H9 (cell line): ENCODE data around the gene LEO1. TPM values are rescaled to one million over a fixed set of nuclear protein-coding genes. Genes with fewer than 3 reads are reported as not detected.

ENCODE experiments used
- DNase-seq: peaks from one replicate; pipeline ENCODE4 v3.0.0-alpha.2; 2017
- H2AFZ ChIP-seq: one replicate; pipeline ENCODE4 v1.6.1; 2013; ENCODE audit warnings: mild to moderate bottlenecking, low read length, control low read depth, moderate library complexity
- H2AK5ac ChIP-seq: 2 replicates; pipeline ENCODE4 v1.6.1; 2013; ENCODE audit warnings: low read length, control low read depth, mixed read lengths; ENCODE audit not compliant: insufficient read length
- H2BK120ac ChIP-seq: one replicate; pipeline ENCODE4 v1.6.1; 2013; ENCODE audit warnings: low read depth, mild to moderate bottlenecking, low read length, control low read depth, inconsistent platforms; ENCODE audit not compliant: poor library complexity, severe bottlenecking
- H2BK12ac ChIP-seq: 2 replicates; pipeline ENCODE4 v1.6.1; 2013; ENCODE audit warnings: low read length, control low read depth, mixed read lengths, low read depth; ENCODE audit not compliant: insufficient read length
- H2BK15ac ChIP-seq: 2 replicates; pipeline ENCODE4 v1.6.1; 2013; ENCODE audit warnings: low read depth, low read length, control low read depth
- H2BK20ac ChIP-seq: one replicate; pipeline ENCODE4 v1.6.1; 2013; ENCODE audit warnings: low read depth, mild to moderate bottlenecking, low read length, control low read depth, inconsistent platforms; ENCODE audit not compliant: poor library complexity, severe bottlenecking
- H2BK5ac ChIP-seq: 2 replicates; pipeline ENCODE4 v1.6.1; 2013; ENCODE audit warnings: low read length, control low read depth, mixed read lengths; ENCODE audit not compliant: insufficient read length
- H3K14ac ChIP-seq: 2 replicates; pipeline ENCODE4 v1.6.1; 2013; ENCODE audit warnings: low read length, control low read depth; ENCODE audit not compliant: insufficient read depth
- H3K18ac ChIP-seq: 2 replicates; pipeline ENCODE4 v1.6.1; 2013; ENCODE audit warnings: low read depth, mild to moderate bottlenecking, mixed read lengths, low read length, control low read depth; ENCODE audit not compliant: insufficient read length
- H3K23ac ChIP-seq: 2 replicates; pipeline ENCODE4 v1.6.1; 2013; ENCODE audit warnings: low read length, control low read depth, mixed read lengths, low read depth; ENCODE audit not compliant: insufficient read length
- H3K23me2 ChIP-seq: 2 replicates; pipeline ENCODE4 v1.6.1; 2013; ENCODE audit warnings: low read depth, mild to moderate bottlenecking, mixed read lengths, low read length, control low read depth; ENCODE audit not compliant: insufficient read length, poor library complexity, severe bottlenecking
- H3K27ac ChIP-seq: 2 replicates; pipeline ENCODE4 v1.5.1; 2013; ENCODE audit warnings: low read length, control low read depth, mixed read lengths, low read depth; ENCODE audit not compliant: insufficient read length
- H3K27me3 ChIP-seq: 2 replicates; pipeline ENCODE4 v1.6.1; 2013; ENCODE audit warnings: low read length, control low read depth, inconsistent platforms; ENCODE audit not compliant: insufficient read depth
- H3K4ac ChIP-seq: 2 replicates; pipeline ENCODE4 v1.6.1; 2013; ENCODE audit warnings: low read depth, mild to moderate bottlenecking, control low read depth, inconsistent platforms, low read length, moderate library complexity
- H3K4me1 ChIP-seq: 2 replicates; pipeline ENCODE4 v1.6.1; 2013; ENCODE audit warnings: low read length, control low read depth, inconsistent platforms; ENCODE audit not compliant: insufficient read depth
- H3K4me2 ChIP-seq: 2 replicates; pipeline ENCODE4 v1.6.1; 2013; ENCODE audit warnings: low read length, control low read depth, mixed read lengths; ENCODE audit not compliant: insufficient read length, insufficient read depth
- H3K56ac ChIP-seq: 2 replicates; pipeline ENCODE4 v1.6.1; 2013; ENCODE audit warnings: low read depth, mild to moderate bottlenecking, mixed read lengths, low read length, control low read depth; ENCODE audit not compliant: insufficient read length
- H3K79me1 ChIP-seq: 2 replicates; pipeline ENCODE4 v1.6.1; 2013; ENCODE audit warnings: low read depth, mild to moderate bottlenecking, moderate library complexity, low read length, control low read depth, inconsistent platforms; ENCODE audit not compliant: insufficient read depth, poor library complexity, severe bottlenecking
- H3K79me2 ChIP-seq: 2 replicates; pipeline ENCODE4 v1.6.1; 2013; ENCODE audit warnings: low read length, control low read depth, inconsistent platforms; ENCODE audit not compliant: insufficient read depth
- H3K9ac ChIP-seq: 2 replicates; pipeline ENCODE4 v1.6.1; 2013; ENCODE audit warnings: low read length, control low read depth, mixed read lengths; ENCODE audit not compliant: insufficient read length; ENCODE audit errors: extremely low read depth
- H3K9me3 ChIP-seq: one replicate; pipeline ENCODE4 v1.6.1; 2013; ENCODE audit warnings: low read depth, low read length, inconsistent platforms; ENCODE audit not compliant: control insufficient read depth
- H3T11ph ChIP-seq: one replicate; pipeline ENCODE4 v1.6.1; 2013; ENCODE audit warnings: mild to moderate bottlenecking, low read length, control low read depth, inconsistent platforms
- H4K20me1 ChIP-seq: one replicate; pipeline ENCODE4 v1.6.1; 2013; ENCODE audit not compliant: control insufficient read depth, insufficient read length, insufficient read depth
- H4K5ac ChIP-seq: 2 replicates; pipeline ENCODE4 v1.6.1; 2013; ENCODE audit warnings: low read depth, mild to moderate bottlenecking, mixed read lengths, low read length, control low read depth; ENCODE audit not compliant: insufficient read length
- H4K8ac ChIP-seq: replicated peaks from 2 replicates; pipeline ENCODE4 v1.6.1; 2013; ENCODE audit warnings: low read length, control low read depth, mixed read lengths, low read depth; ENCODE audit not compliant: insufficient read length
- H4K91ac ChIP-seq: 2 replicates; pipeline ENCODE4 v1.6.1; 2013; ENCODE audit warnings: low read depth, mild to moderate bottlenecking, moderate library complexity, mixed read lengths, low read length, control low read depth; ENCODE audit not compliant: insufficient read length
- H3K27ac Mint-ChIP-seq, 3 experiments: 2 replicates in 2 of 3; 3 replicates in 1 of 3; pipeline ENCODE4 v1.8.0; 2020 to 2021; ENCODE audit warnings: mixed read lengths in 3 of 3, mild to moderate bottlenecking in 1 of 3, moderate library complexity in 1 of 3
- H3K27me3 Mint-ChIP-seq: 2 replicates; pipeline ENCODE4 v1.8.0; 2021; ENCODE audit warnings: low read depth, mild to moderate bottlenecking, moderate library complexity, mixed read lengths
- H3K36me3 Mint-ChIP-seq, 3 experiments: 2 replicates in 2 of 3; 3 replicates in 1 of 3; pipeline ENCODE4 v1.8.0; 2020 to 2021; ENCODE audit warnings: low read depth in 3 of 3, mixed read lengths in 3 of 3; ENCODE audit not compliant: insufficient read depth in 1 of 3
- H3K4me1 Mint-ChIP-seq, 2 experiments: 2 replicates each; pipeline ENCODE4 v1.8.0; 2020; ENCODE audit warnings: mixed read lengths in 2 of 2
- H3K4me3 Mint-ChIP-seq, 2 experiments: 2 replicates in 1 of 2; 3 replicates in 1 of 2; pipeline ENCODE4 v1.8.0; 2020 to 2021; ENCODE audit warnings: mild to moderate bottlenecking in 2 of 2, mixed read lengths in 2 of 2, moderate library complexity in 1 of 2
- H3K9me3 Mint-ChIP-seq, 2 experiments: 2 replicates in 1 of 2; 3 replicates in 1 of 2; pipeline ENCODE4 v1.8.0; 2020; ENCODE audit warnings: mild to moderate bottlenecking in 2 of 2, mixed read lengths in 2 of 2, moderate library complexity in 1 of 2
- CTCF ChIP-seq: fragments of 200-600 bp; sonication (generic); conservative IDR thresholded peaks from 3 replicates; pipeline ENCODE4 v1.8.0; 2021; ENCODE audit warnings: antibody characterized with exemption, mild to moderate bottlenecking
- WGBS: extraction: QIAGEN DNeasy Blood & Tissue Kit; methylation state at CpG from one replicate; pipeline ENCODE4 v1.1.7; 2013; ENCODE audit warnings: missing lambda C conversion rate, low lambda C conversion rate, mixed read lengths; ENCODE audit not compliant: insufficient read length; ENCODE audit errors: extremely low coverage; 5-methylcytosine and 5-hydroxymethylcytosine counted together
- total RNA-seq: library from RNA; stranded (reverse); gene quantifications from 2 replicates; pipeline ENCODE4 v1.2.1, GENCODE V29; 2021

Gene LEO1
- total RNA-seq, 1 experiment from 2014 or later: 30.3 TPM

- Histone ChIP-seq H3K4ac (no peak overlapping the region), H3K9me3 (no peaks in the 10 kb centered on the region), H3K14ac (no peak overlapping the region), H3K9ac (no peak overlapping the region), H3K4me2 (no peak overlapping the region), H3K27me3 (no peaks in the 10 kb centered on the region), H2BK5ac (no peak overlapping the region), H3K79me2 (no peaks in the 10 kb centered on the region), H4K91ac (no peak overlapping the region), H2BK15ac (no peak overlapping the region), H2AK5ac (no peak overlapping the region), H3K79me1 (no peaks in the 10 kb centered on the region), H4K20me1 (no peaks in the 10 kb centered on the region), H3K23ac (no peak overlapping the region), H3K27ac (no peak overlapping the region), H3T11ph (no peak overlapping the region), H2BK120ac (no peak overlapping the region), H4K8ac (no peak overlapping the region), H3K23me2 (no peaks in the 10 kb centered on the region), H2BK20ac (no peak overlapping the region), H3K18ac (no peak overlapping the region), H3K56ac (no peak overlapping the region), H2BK12ac (no peak overlapping the region), H3K4me1 (no peaks in the 10 kb centered on the region), H2AFZ (no peak overlapping the region), H4K5ac (no peak overlapping the region)
- Mint-ChIP-seq H3K27ac (no peak overlapping the region), H3K9me3 (peaks cover 4 to 5% of the 10 kb centered on the region in 2 experiments; a peak in 2 of 5 replicates), H3K27me3 (peaks cover 1% of the 10 kb centered on the region; the same call in 1 of the 2 replicates), H3K4me3 (no peak overlapping the region), H3K36me3 (peaks cover 0 to 10% (median 0%) of the 10 kb centered on the region in 3 experiments; a peak in 4 of 7 replicates), H3K4me1 (peaks cover 13 to 22% of the 10 kb centered on the region in 2 experiments)
- WGBS: no CpG with 5 or more reads among the region's 1 CpG
- no peak for TF ChIP-seq CTCF
- no peak for DNase-seq
Measured at GRCh38 chr15:52014616-52015015, 43.0 kb upstream of the LEO1 start.
